A549 (cell line): ENCODE data around the gene SRC.

ENCODE experiments used
- CEBPB ChIP-seq, 2 experiments: fragments of >200 bp in 1 of 2; sonication (Bioruptor Twin) in 1 of 2; formaldehyde crosslinking in 1 of 2; IDR thresholded peaks; 2 replicates each; pipeline ENCODE4 v1.6.1; 2012 to 2016
- EP300 ChIP-seq, 2 experiments: fragments of >200 bp; sonication (Bioruptor Twin); formaldehyde crosslinking; IDR thresholded peaks; 2 replicates in 1 of 2; 3 replicates in 1 of 2; pipeline ENCODE4 v1.6.1; 2016 to 2017
- MAX ChIP-seq: IDR thresholded peaks from 2 replicates; pipeline ENCODE4 v1.6.1; 2012
- SMC3 ChIP-seq: fragments of >200 bp; sonication (Bioruptor Twin); formaldehyde crosslinking; IDR thresholded peaks from 3 replicates; pipeline ENCODE4 v1.6.1; 2018; ENCODE audit warnings: inconsistent platforms

- no peak for TF ChIP-seq CEBPB (IDR thresholded peaks at IDR 0.05)
- TF ChIP-seq SMC3, result no peak
- TF ChIP-seq MAX, result no peak
- TF ChIP-seq EP300 (IDR thresholded peaks at IDR 0.05), result no peak
Observed at GRCh38 chr20:37325206-37325605, 20.7 kb upstream of the SRC start.
